AG04450 (cell line): Measurements from ENCODE around the gene TNS3. TPM values are rescaled to one million over a fixed set of nuclear protein-coding genes. Genes with fewer than 3 reads are reported as not detected.

Experiments
- CTCF ChIA-PET: fragments of 300-600, 350-600 bp; formaldehyde crosslinking; extraction: SDS; loops from one replicate; lab custom pipeline; 2022; ENCODE audit warnings: antibody characterized with exemption, inconsistent platforms; lab: Charles Lee
- POLR2A ChIA-PET: fragments of 350-600 bp; formaldehyde crosslinking; extraction: SDS; loops from one replicate; lab custom pipeline; 2021; ENCODE audit warnings: antibody characterized with exemption, inconsistent platforms; lab: Yijun Ruan, JAX
- DNase-seq: peaks from one replicate; pipeline ENCODE4 v3.0.0-alpha.2; 2011; ENCODE audit warnings: low read depth, low spot score
- H3K27ac ChIP-seq: one replicate; pipeline ENCODE4 v1.5.1; 2012; ENCODE audit warnings: low read depth, low read length, control low read depth
- H3K27me3 ChIP-seq: one replicate; pipeline ENCODE4 v1.6.0; 2012; ENCODE audit warnings: low read length; ENCODE audit not compliant: control insufficient read depth, insufficient read depth
- H3K4me3 ChIP-seq: 2 replicates; pipeline ENCODE4 v1.5.1; 2011; ENCODE audit warnings: mild to moderate bottlenecking, low read depth, low read length, control low read depth
- H3K9me3 ChIP-seq: 2 replicates; pipeline ENCODE4 v1.5.1; 2012; ENCODE audit warnings: low read length; ENCODE audit not compliant: control insufficient read depth, insufficient read depth
- CTCF ChIP-seq: IDR thresholded peaks from 2 replicates; pipeline ENCODE4 v1.5.1; 2011; ENCODE audit warnings: low read depth, low read length, control low read depth, inconsistent platforms
- polyA plus RNA-seq: library from polyadenylated mRNA; depleted of rRNA; stranded (reverse); fragments of >200 nt; gene quantifications from 2 replicates; pipeline ENCODE4 v1.2.3, GENCODE V29; 2011

The TNS3 gene
- polyA plus RNA-seq, 1 experiment = 131 TPM

DNA sequence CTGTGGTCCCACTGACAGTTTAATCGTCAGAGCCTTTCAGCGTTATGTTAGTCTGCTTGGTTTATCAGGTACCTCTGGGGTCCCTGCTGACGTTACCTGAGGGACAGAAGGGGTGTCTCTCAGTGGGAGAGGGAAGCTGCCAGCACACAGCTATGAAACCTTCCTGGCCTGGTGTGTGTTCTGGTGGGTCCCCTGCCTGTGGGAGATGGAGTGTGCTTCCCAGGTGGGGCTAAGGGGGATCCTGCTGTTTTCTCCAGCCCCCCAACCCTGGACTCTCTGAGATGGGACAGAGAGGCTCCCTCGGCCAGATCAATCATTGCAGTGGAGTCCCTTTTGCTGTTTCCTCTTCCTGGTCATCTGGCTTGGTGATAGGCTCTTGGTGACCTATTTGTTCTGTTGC lies 308.8 kb downstream of the TNS3 start:
- DNase-seq = no peak
- no peak overlapping the region for H3K4me3 ChIP-seq
- H3K27me3 ChIP-seq = no peaks in the 10 kb centered on the region
- TF ChIP-seq CTCF = no peak
- no peak overlapping the region for H3K27ac ChIP-seq
- POLR2A ChIA-PET = no interaction called here
- H3K9me3 ChIP-seq = peaks cover 23% of the 10 kb centered on the region
- CTCF ChIA-PET = interaction anchor here (0.5 kb wide), 1 partner anchor 170 kb away, joined by 3 read pairs; no protein-coding TSS in a partner anchor

DNA sequence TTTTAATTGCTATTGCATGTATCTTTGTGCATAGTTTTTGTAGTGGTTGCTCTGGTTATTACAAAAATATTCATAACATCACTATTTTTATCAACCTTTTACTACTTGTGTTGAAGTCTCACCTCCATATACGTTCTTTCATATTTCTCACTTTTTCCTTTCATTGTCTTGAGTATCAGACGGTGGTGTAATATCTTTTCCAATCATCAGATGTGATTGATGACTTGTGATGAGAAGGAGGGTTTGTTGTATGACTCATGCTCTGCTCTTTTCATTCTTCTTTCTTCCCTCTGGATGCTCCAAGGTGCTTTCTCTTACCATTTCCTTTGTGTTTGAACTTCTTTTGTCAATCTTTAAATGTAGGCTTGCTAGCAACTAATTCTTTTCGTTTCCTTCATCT lies 310.2 kb downstream of the TNS3 start:
- no peak overlapping the region for H3K4me3 ChIP-seq
- no peak for TF ChIP-seq CTCF
- H3K27me3 ChIP-seq = no peaks in the 10 kb centered on the region
- ChIA-PET CTCF (no interaction called here), POLR2A (no interaction called here)
- no peak overlapping the region for H3K27ac ChIP-seq
- no peak for DNase-seq
- peaks cover 26% of the 10 kb centered on the region for H3K9me3 ChIP-seq

GRCh38 chr7:47268851-47269836 lies 312.8 kb downstream of the TNS3 start:
- ChIA-PET CTCF (no interaction called here), POLR2A (no interaction called here)
- TF ChIP-seq CTCF = no peak
- Histone ChIP-seq H3K27ac (no peak overlapping the region), H3K9me3 (peaks cover 23% of the 10 kb centered on the region), H3K4me3 (no peak overlapping the region), H3K27me3 (no peaks in the 10 kb centered on the region)
- no peak for DNase-seq

DNA sequence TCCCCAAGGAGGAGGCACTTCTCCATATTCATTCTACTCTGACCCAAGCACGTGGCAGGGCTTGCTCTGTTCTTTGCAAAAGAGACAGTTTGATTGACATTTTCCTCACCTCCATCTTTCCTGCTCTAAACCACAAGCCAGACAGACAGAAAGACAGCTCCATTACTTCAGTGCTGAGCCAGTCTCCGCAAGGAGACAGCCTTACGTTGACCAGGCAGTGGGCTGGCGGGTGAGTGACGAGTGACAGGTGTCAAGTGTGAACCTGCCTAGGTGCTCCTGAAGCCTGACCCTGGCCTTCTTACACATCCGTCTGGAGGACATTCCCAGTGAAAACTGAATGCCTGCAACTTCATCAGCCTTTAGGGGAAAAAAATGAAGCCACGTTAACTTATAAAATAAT lies 314.6 kb downstream of the TNS3 start:
- CTCF ChIA-PET = interaction anchor here (0.6 to 2.9 kb wide), 26 partner anchors 9 to 759 kb away, joined by 3 to 50 read pairs (median 6); no protein-coding TSS in a partner anchor
- H3K27me3 ChIP-seq = no peaks in the 10 kb centered on the region

More for the DNA sequence above, 314.6 kb downstream of the TNS3 start:
- POLR2A ChIA-PET = no interaction called here
- no peak for DNase-seq
- peaks cover 9% of the 10 kb centered on the region for H3K9me3 ChIP-seq
- H3K27ac ChIP-seq = no peak overlapping the region
- H3K4me3 ChIP-seq = no peak overlapping the region
- no peak for TF ChIP-seq CTCF
